Upper lobe of left lung (tissue), 6 donors: ENCODE results near the gene PLCD4. TPM values are rescaled to one million over a fixed set of nuclear protein-coding genes. Genes with fewer than 3 reads are reported as not detected.

Source experiments
- ATAC-seq, 2 donors: fragments of 200-7000 bp; cut with Tn5 transposase; one replicate each; pipeline ENCODE4 v1.9.1; 2022; ENCODE audit warnings: mild to moderate bottlenecking in 2 of 2, moderate library complexity in 2 of 2; ENCODE audit not compliant: low FRiP score in 2 of 2
- DNase-seq, 2 donors: peaks; one replicate each; pipeline ENCODE4 v3.0.0-alpha.2; 2019 to 2020
- H3K27ac ChIP-seq, 4 donors: fragments of 200-600 bp; sonication (generic); one replicate each; pipeline ENCODE4 v1.5.1; 2016 to 2019
- H3K27me3 ChIP-seq, 4 donors: fragments of 200-600 bp; sonication (generic); one replicate each; pipeline ENCODE4 v1.5.1; 2017 to 2019
- H3K36me3 ChIP-seq, 4 donors: fragments of 200-600 bp; sonication (generic); one replicate each; pipeline ENCODE4 v1.5.1; 2016 to 2019
- H3K4me1 ChIP-seq, 4 donors: fragments of 200-600 bp; sonication (generic); one replicate each; pipeline ENCODE4 v1.5.1; 2018 to 2019
- H3K4me3 ChIP-seq, 4 donors: fragments of 200-600 bp; sonication (generic); one replicate each; pipeline ENCODE4 v1.5.1; 2017 to 2019; ENCODE audit warnings: mild to moderate bottlenecking in 2 of 4, moderate library complexity in 1 of 4
- H3K9me3 ChIP-seq, 4 donors: fragments of 200-600 bp; sonication (generic); one replicate each; pipeline ENCODE4 v1.5.1; 2018 to 2019
- CTCF ChIP-seq, 6 experiments: fragments of 450-650 bp in 4 of 6; fragments of 200-600 bp in 2 of 6; sonication (generic) in 2 of 6; IDR thresholded peaks; one replicate each; pipeline ENCODE4 v1.5.1; 2016 to 2019; ENCODE audit warnings: antibody characterized with exemption in 6 of 6
- EP300 ChIP-seq, 4 donors: sonication (generic); formaldehyde crosslinking; IDR thresholded peaks; one replicate each; pipeline ENCODE4 v1.5.1; 2017; ENCODE audit warnings: antibody characterized with exemption in 4 of 4, control low read depth in 2 of 4
- POLR2A ChIP-seq, 4 donors: fragments of 450-650 bp; IDR thresholded peaks; one replicate each; pipeline ENCODE4 v1.5.1; 2016 to 2017; ENCODE audit warnings: antibody characterized with exemption in 4 of 4, mild to moderate bottlenecking in 2 of 4
- POLR2AphosphoS5 ChIP-seq, 2 donors: sonication (generic); formaldehyde crosslinking; IDR thresholded peaks; one replicate each; pipeline ENCODE4 v1.5.1; 2017; ENCODE audit warnings: antibody characterized with exemption in 2 of 2
- WGBS, 2 donors: methylation state at CpG; one replicate each; pipeline ENCODE4 v1.1.5; 2017 to 2018; 5-methylcytosine and 5-hydroxymethylcytosine counted together
- total RNA-seq, 6 donors: library from RNA; depleted of rRNA in 4 of 6; stranded (reverse); fragments of >200 nt in 4 of 6; gene quantifications; one replicate each; pipeline versions ENCODE4 v1.1.0 to v1.2.1, GENCODE V29; 2016 to 2021
- donor health status: DM: no; HTN: no; CAD: no; lungs with moderate emphysema.
- donor health status: DM: no; HTN: yes; CAD: no; lungs with severe emphysema.

PLCD4 gene
- total RNA-seq, 6 donors from 2014 or later: 0.30 to 0.98 (median 0.37) TPM; not detected in 2

GRCh38 chr2:218638372-218638771, 30.7 kb downstream of the PLCD4 start:
- no peak overlapping the region for H3K4me3 ChIP-seq
- ATAC-seq (no peak), DNase-seq (peak in 1 of 2 donors; percentile 61)
- H3K4me1 ChIP-seq: no peaks in the 10 kb centered on the region
- peaks cover 39 to 96% (median 82%) of the 10 kb centered on the region in 4 donors for H3K36me3 ChIP-seq
- H3K27ac ChIP-seq: no peak overlapping the region
- H3K9me3 ChIP-seq: no peaks in the 10 kb centered on the region
- WGBS, 2 donors: 95 to 97% methylated on average over 16 to 18 of the region's 18 CpGs
- H3K27me3 ChIP-seq: no peaks in the 10 kb centered on the region
- no peak for TF ChIP-seq POLR2AphosphoS5 (IDR thresholded peaks at IDR 0.05)
- no peak for TF ChIP-seq EP300 (IDR thresholded peaks at IDR 0.05)
- TF ChIP-seq CTCF (IDR thresholded peaks at IDR 0.05): no peak
- no peak for TF ChIP-seq POLR2A (IDR thresholded peaks at IDR 0.05)

GRCh38 chr2:218642121-218642656, 34.5 kb downstream of the PLCD4 start:
- Histone ChIP-seq H3K4me3 (no peak overlapping the region), H3K36me3 (peaks cover 45 to 97% (median 84%) of the 10 kb centered on the region in 4 donors), H3K27me3 (no peaks in the 10 kb centered on the region), H3K9me3 (no peaks in the 10 kb centered on the region), H3K4me1 (no peaks in the 10 kb centered on the region), H3K27ac (no peak overlapping the region)
- TF ChIP-seq CTCF (IDR thresholded peaks at IDR 0.05): no peak
- no peak for TF ChIP-seq POLR2AphosphoS5 (IDR thresholded peaks at IDR 0.05)
- no peak for TF ChIP-seq EP300 (IDR thresholded peaks at IDR 0.05)
- no peak for TF ChIP-seq POLR2A (IDR thresholded peaks at IDR 0.05)
- 92% methylated on average over 7 to 18 of the region's 18 CpGs for WGBS, 2 donors
- DNase-seq (peak in 1 of 2 donors; percentile 66), ATAC-seq (no peak)

- WGBS, 2 donors: 94 to 95% methylated on average over 9 to 14 of the region's 17 CpGs
- Histone ChIP-seq H3K36me3 (peaks cover 42 to 97% (median 80%) of the 10 kb centered on the region in 4 donors), H3K9me3 (no peaks in the 10 kb centered on the region), H3K4me1 (no peaks in the 10 kb centered on the region), H3K4me3 (no peak overlapping the region), H3K27ac (no peak overlapping the region), H3K27me3 (no peaks in the 10 kb centered on the region)
- no peak for ATAC-seq
- peak in 1 of 2 donors; percentile 67 for DNase-seq
- TF ChIP-seq POLR2AphosphoS5 (IDR thresholded peaks at IDR 0.05): no peak
Measured at GRCh38 chr2:218642786-218643185, 35.1 kb downstream of the PLCD4 start.

- no peak overlapping the region for H3K4me3 ChIP-seq
- 91 to 95% methylated on average over 8 to 10 of the region's 10 CpGs for WGBS, 2 donors
- H3K36me3 ChIP-seq: peaks cover 42 to 97% (median 79%) of the 10 kb centered on the region in 4 donors
- ATAC-seq (no peak), DNase-seq (peak in 1 of 2 donors; percentile 49)
- H3K27ac ChIP-seq: no peak overlapping the region
- no peaks in the 10 kb centered on the region for H3K27me3 ChIP-seq
- no peak for TF ChIP-seq EP300 (IDR thresholded peaks at IDR 0.05)
- TF ChIP-seq POLR2A (IDR thresholded peaks at IDR 0.05): no peak
- no peak for TF ChIP-seq POLR2AphosphoS5 (IDR thresholded peaks at IDR 0.05)
- no peak for TF ChIP-seq CTCF (IDR thresholded peaks at IDR 0.05)
- no peaks in the 10 kb centered on the region for H3K4me1 ChIP-seq
- no peaks in the 10 kb centered on the region for H3K9me3 ChIP-seq
Measured at GRCh38 chr2:218643751-218644310, 36.1 kb downstream of the PLCD4 start.

- Histone ChIP-seq H3K36me3 (peaks cover 36 to 97% (median 80%) of the 10 kb centered on the region in 4 donors), H3K4me3 (no peak overlapping the region), H3K9me3 (no peaks in the 10 kb centered on the region), H3K27ac (no peak overlapping the region), H3K4me1 (no peaks in the 10 kb centered on the region), H3K27me3 (no peaks in the 10 kb centered on the region)
- WGBS, 2 donors: 94 to 96% methylated on average over 6 to 7 of the region's 11 CpGs
- TF ChIP-seq POLR2AphosphoS5 (IDR thresholded peaks at IDR 0.05): no peak
- DNase-seq (no peak), ATAC-seq (no peak)
Measured at GRCh38 chr2:218644721-218645120, 37.0 kb downstream of the PLCD4 start.

GRCh38 chr2:218645126-218645525, 37.4 kb downstream of the PLCD4 start:
- TF ChIP-seq EP300 (IDR thresholded peaks at IDR 0.05): no peak
- TF ChIP-seq CTCF (IDR thresholded peaks at IDR 0.05): no peak
- no peak for TF ChIP-seq POLR2AphosphoS5 (IDR thresholded peaks at IDR 0.05)
- no peak for TF ChIP-seq POLR2A (IDR thresholded peaks at IDR 0.05)
- H3K27me3 ChIP-seq: no peaks in the 10 kb centered on the region
- H3K9me3 ChIP-seq: no peaks in the 10 kb centered on the region
- H3K27ac ChIP-seq: no peak overlapping the region
- DNase-seq (no peak), ATAC-seq (no peak)
- 82 to 100% methylated on average over 1 of the region's 1 CpG for WGBS, 2 donors
- no peak overlapping the region for H3K4me3 ChIP-seq
- H3K36me3 ChIP-seq: peaks cover 35 to 97% (median 81%) of the 10 kb centered on the region in 4 donors
- H3K4me1 ChIP-seq: no peaks in the 10 kb centered on the region
